ENCODE data around the gene THSD7B.

The THSD7B gene

DNA sequence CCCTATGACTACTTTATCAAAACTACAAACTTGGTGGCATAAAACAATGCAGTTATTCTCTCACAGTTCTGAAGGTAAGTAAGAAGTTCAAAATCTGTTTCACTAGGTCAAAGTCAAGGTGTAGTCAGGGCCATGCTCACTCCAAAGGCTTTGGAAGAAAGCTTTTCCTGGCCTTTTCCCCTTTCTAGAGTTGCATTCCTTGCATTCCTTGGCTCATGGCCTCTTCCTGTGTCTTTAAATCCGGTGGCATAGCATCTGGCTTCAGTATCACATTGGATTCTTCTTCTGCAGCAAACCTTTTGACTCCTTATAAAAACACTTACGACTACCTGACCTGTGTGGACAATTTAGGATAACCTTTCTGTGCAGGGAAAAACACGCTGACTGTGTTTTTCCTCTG is 655.4 kb downstream of the THSD7B start:
- H3K9me3 ChIP-seq (ENCODE audit: control insufficient read depth in 1 of 2, low read length in 2 of 2), result no peaks in the 10 kb centered on the region
- no peaks in the 10 kb centered on the region for H3K4me1 ChIP-seq (ENCODE audit: control insufficient read depth in 1 of 2, insufficient read depth in 2 of 2, low read length in 2 of 2)
- H3K4me3 ChIP-seq (ENCODE audit: low read depth in 1 of 2, low read length in 2 of 2), result no peak overlapping the region
- H3K9ac ChIP-seq (ENCODE audit: low read depth in 1 of 2, low read length in 2 of 2), result no peak overlapping the region
- no peaks in the 10 kb centered on the region for H3K36me3 ChIP-seq (ENCODE audit: control insufficient read depth in 1 of 2, insufficient read depth in 2 of 2, low read length in 2 of 2)
- H3K27ac ChIP-seq (ENCODE audit: low read depth, low read length), result no peak overlapping the region
- no peaks in the 10 kb centered on the region for H3K27me3 ChIP-seq (ENCODE audit: control insufficient read depth in 1 of 2, insufficient read depth in 2 of 2, low read length in 2 of 2)

DNA sequence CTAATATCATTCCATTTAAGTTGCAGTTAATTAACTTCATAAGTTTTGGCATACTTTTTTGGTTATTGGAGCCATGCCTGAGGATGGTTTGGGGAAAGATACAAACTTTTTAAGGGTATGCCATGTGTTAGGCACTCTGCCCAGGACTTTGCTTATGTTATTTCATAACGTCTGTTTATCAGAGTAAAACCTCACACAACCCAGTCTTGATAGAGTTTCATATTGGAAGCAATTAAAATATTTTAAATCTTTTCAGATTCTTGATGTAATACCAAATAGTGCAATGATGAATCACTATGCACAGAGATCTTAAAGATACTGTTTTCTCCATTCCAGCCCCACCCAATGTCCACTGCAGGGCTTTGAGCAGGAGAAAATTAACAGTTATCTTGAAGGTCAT is 669.8 kb downstream of the THSD7B start:
- no peak overlapping the region for H3K9ac ChIP-seq (ENCODE audit: low read depth in 1 of 2, low read length in 2 of 2)
- no peaks in the 10 kb centered on the region for H3K36me3 ChIP-seq (ENCODE audit: control insufficient read depth in 1 of 2, insufficient read depth in 2 of 2, low read length in 2 of 2)
- no peak overlapping the region for H3K27ac ChIP-seq (ENCODE audit: low read depth, low read length)
- H3K27me3 ChIP-seq (ENCODE audit: control insufficient read depth in 1 of 2, insufficient read depth in 2 of 2, low read length in 2 of 2), result no peaks in the 10 kb centered on the region
- no peak overlapping the region for H3K4me3 ChIP-seq (ENCODE audit: low read depth in 1 of 2, low read length in 2 of 2)
- H3K4me1 ChIP-seq (ENCODE audit: control insufficient read depth in 1 of 2, insufficient read depth in 2 of 2, low read length in 2 of 2), result no peaks in the 10 kb centered on the region
- no peaks in the 10 kb centered on the region for H3K9me3 ChIP-seq (ENCODE audit: control insufficient read depth in 1 of 2, low read length in 2 of 2)

DNA sequence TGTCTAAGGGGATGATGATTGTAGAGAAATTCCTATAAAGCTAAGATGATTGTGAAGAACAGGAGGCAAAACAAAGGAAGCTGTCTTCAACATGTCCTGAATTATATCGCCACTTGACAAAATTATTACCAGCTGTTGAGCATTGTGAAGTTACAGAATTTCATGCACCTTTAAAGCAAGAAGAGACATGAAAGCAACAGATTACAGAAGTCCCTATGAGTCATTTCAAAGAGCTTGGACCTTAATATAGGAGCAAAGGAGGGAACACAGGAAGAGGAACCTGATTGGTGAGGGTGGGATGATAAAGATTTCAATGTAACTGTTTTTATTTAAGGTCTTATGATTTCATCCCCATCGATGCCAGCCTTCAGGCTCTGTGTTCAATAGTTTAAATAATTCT is 672.0 kb downstream of the THSD7B start:
- Histone ChIP-seq H3K9me3 (ENCODE audit: control insufficient read depth in 1 of 2, low read length in 2 of 2) (no peaks in the 10 kb centered on the region), H3K4me3 (ENCODE audit: low read depth in 1 of 2, low read length in 2 of 2) (no peak overlapping the region), H3K27me3 (ENCODE audit: control insufficient read depth in 1 of 2, insufficient read depth in 2 of 2, low read length in 2 of 2) (no peaks in the 10 kb centered on the region), H3K27ac (ENCODE audit: low read depth, low read length) (no peak overlapping the region), H3K9ac (ENCODE audit: low read depth in 1 of 2, low read length in 2 of 2) (no peak overlapping the region), H3K4me1 (ENCODE audit: control insufficient read depth in 1 of 2, insufficient read depth in 2 of 2, low read length in 2 of 2) (no peaks in the 10 kb centered on the region), H3K36me3 (ENCODE audit: control insufficient read depth in 1 of 2, insufficient read depth in 2 of 2, low read length in 2 of 2) (no peaks in the 10 kb centered on the region)

DNA sequence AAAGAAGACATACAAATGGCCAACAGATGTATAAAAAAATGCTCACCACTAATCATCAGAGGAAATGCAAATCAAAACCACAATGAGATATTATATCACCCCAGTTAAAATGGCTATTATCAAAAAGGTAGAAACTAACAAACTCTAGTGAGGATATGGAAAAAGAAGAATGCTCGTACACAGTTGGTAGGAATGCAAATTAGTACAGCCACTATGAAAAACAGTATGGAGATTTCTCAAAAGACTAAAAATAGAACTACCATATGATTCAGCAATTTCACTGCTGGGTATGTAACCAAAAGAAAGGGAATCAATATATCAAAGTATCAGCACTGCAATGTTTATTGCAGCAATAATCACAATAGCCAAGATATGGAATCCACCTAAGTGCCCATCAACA is 679.6 kb downstream of the THSD7B start:
- Histone ChIP-seq H3K4me3 (ENCODE audit: low read depth in 1 of 2, low read length in 2 of 2) (no peak overlapping the region), H3K9ac (ENCODE audit: low read depth in 1 of 2, low read length in 2 of 2) (no peak overlapping the region), H3K4me1 (ENCODE audit: control insufficient read depth in 1 of 2, insufficient read depth in 2 of 2, low read length in 2 of 2) (no peaks in the 10 kb centered on the region), H3K36me3 (ENCODE audit: control insufficient read depth in 1 of 2, insufficient read depth in 2 of 2, low read length in 2 of 2) (no peaks in the 10 kb centered on the region), H3K9me3 (ENCODE audit: control insufficient read depth in 1 of 2, low read length in 2 of 2) (peaks cover 0 to 5% of the 10 kb centered on the region in 2 donors), H3K27me3 (ENCODE audit: control insufficient read depth in 1 of 2, insufficient read depth in 2 of 2, low read length in 2 of 2) (no peaks in the 10 kb centered on the region), H3K27ac (ENCODE audit: low read depth, low read length) (no peak overlapping the region)

DNA sequence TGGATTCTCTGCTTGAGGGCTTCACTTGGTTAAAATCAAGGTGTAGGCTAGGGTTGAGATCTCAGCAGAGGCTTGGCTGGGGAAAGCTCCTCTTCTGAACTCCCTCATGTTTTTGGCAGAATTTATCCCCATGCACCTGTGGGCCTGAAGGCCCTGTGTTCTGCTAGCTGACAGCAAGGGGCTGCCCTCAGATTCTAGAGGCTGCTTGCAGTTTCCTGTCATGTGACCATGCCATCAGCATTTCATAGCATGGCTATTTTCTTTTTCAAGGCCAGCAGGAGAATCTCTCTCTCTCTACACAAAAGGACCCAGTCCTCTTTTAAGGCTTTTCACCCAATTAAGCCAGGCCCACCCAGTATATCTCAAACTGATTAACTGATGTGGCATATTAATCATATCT is 684.1 kb downstream of the THSD7B start:
- H3K27me3 ChIP-seq (ENCODE audit: control insufficient read depth in 1 of 2, insufficient read depth in 2 of 2, low read length in 2 of 2), result no peaks in the 10 kb centered on the region
- H3K9ac ChIP-seq (ENCODE audit: low read depth in 1 of 2, low read length in 2 of 2), result no peak overlapping the region
- H3K4me1 ChIP-seq (ENCODE audit: control insufficient read depth in 1 of 2, insufficient read depth in 2 of 2, low read length in 2 of 2), result no peaks in the 10 kb centered on the region
- no peaks in the 10 kb centered on the region for H3K36me3 ChIP-seq (ENCODE audit: control insufficient read depth in 1 of 2, insufficient read depth in 2 of 2, low read length in 2 of 2)
- no peak overlapping the region for H3K4me3 ChIP-seq (ENCODE audit: low read depth in 1 of 2, low read length in 2 of 2)
- H3K9me3 ChIP-seq (ENCODE audit: control insufficient read depth in 1 of 2, low read length in 2 of 2), result peaks cover 0 to 5% of the 10 kb centered on the region in 2 donors
- H3K27ac ChIP-seq (ENCODE audit: low read depth, low read length), result no peak overlapping the region

DNA sequence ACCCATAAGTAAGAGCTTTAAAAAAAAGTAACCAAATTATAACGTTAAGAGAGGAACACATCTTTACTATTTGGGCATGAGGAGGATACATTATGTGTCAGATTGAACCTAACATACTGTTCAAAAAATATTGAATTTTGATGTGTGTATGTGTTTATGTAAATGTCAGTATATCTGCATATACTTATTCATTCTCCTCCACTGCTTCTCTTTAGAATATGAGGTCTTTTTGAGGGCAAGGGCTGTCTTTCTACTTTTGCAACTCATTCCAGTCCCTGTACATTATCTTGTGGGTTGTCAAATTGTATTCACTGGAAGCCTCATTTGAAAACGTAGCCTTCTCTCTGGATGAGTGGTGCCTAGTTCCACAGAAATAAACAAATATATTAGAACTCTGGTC is 689.5 kb downstream of the THSD7B start:
- Histone ChIP-seq H3K27ac (ENCODE audit: low read depth, low read length) (no peak overlapping the region), H3K27me3 (ENCODE audit: control insufficient read depth in 1 of 2, insufficient read depth in 2 of 2, low read length in 2 of 2) (no peaks in the 10 kb centered on the region), H3K36me3 (ENCODE audit: control insufficient read depth in 1 of 2, insufficient read depth in 2 of 2, low read length in 2 of 2) (no peaks in the 10 kb centered on the region), H3K9me3 (ENCODE audit: control insufficient read depth in 1 of 2, low read length in 2 of 2) (peaks cover 0 to under 1% of the 10 kb centered on the region in 2 donors), H3K9ac (ENCODE audit: low read depth in 1 of 2, low read length in 2 of 2) (no peak overlapping the region), H3K4me3 (ENCODE audit: low read depth in 1 of 2, low read length in 2 of 2) (no peak overlapping the region), H3K4me1 (ENCODE audit: control insufficient read depth in 1 of 2, insufficient read depth in 2 of 2, low read length in 2 of 2) (no peaks in the 10 kb centered on the region)

DNA sequence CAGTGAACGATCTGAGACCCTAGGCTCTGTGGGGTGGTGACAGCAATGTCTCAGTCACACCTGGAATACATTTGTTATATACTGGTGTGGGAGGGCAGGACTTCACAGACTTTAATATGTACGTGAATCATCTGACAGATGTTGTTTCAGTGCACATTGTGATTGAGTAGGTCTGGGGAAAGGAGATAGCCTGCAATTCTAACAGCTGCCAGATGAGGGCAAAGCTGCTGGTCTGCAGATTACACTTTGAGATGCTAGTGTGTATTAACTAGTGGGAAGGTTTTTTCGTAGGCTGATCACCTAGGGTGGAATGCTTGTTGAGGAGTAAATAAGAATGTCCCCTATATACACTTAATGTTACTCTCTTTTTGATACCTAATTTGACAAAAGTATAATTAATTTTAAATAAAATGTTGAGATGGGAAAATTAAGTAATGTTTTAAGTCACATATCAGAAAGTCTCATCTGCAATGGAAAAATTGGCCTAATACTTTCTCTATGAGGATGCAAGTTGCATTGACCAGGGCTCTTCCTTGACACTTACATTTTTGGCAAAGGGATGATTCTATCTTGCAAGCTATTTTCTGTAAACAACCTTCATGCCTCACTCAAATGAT is 702.0 kb downstream of the THSD7B start:
- no peaks in the 10 kb centered on the region for H3K27me3 ChIP-seq (ENCODE audit: control insufficient read depth in 1 of 2, insufficient read depth in 2 of 2, low read length in 2 of 2)
- no peak overlapping the region for H3K27ac ChIP-seq (ENCODE audit: low read depth, low read length)
- H3K4me1 ChIP-seq (ENCODE audit: control insufficient read depth in 1 of 2, insufficient read depth in 2 of 2, low read length in 2 of 2), result no peaks in the 10 kb centered on the region
- H3K4me3 ChIP-seq (ENCODE audit: low read depth in 1 of 2, low read length in 2 of 2), result no peak overlapping the region
- no peaks in the 10 kb centered on the region for H3K9me3 ChIP-seq (ENCODE audit: control insufficient read depth in 1 of 2, low read length in 2 of 2)
- H3K36me3 ChIP-seq (ENCODE audit: control insufficient read depth in 1 of 2, insufficient read depth in 2 of 2, low read length in 2 of 2), result no peaks in the 10 kb centered on the region
- no peak overlapping the region for H3K9ac ChIP-seq (ENCODE audit: low read depth in 1 of 2, low read length in 2 of 2)

DNA sequence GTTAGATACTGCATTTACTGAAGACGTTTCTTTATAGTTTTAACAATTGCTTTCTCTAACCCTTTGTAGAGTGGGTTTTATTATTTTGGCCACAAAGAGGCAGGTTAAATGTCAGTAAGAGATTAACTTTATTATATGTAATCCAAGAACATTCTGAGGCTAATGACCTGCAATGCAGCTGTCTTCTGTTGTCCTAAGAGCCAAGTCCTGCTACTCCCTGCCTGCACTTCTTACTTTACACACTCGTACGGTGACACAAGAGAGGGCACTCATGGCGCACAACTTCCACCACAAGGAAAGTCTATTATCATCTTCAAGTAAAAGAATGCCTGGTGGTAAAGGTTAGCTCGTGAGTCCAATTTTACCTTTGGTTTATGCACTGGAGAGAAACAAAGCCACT is 727.9 kb downstream of the THSD7B start:
- Histone ChIP-seq H3K27ac (ENCODE audit: low read depth, low read length) (no peak overlapping the region), H3K9me3 (ENCODE audit: control insufficient read depth in 1 of 2, low read length in 2 of 2) (no peaks in the 10 kb centered on the region), H3K4me3 (ENCODE audit: low read depth in 1 of 2, low read length in 2 of 2) (no peak overlapping the region), H3K4me1 (ENCODE audit: control insufficient read depth in 1 of 2, insufficient read depth in 2 of 2, low read length in 2 of 2) (no peaks in the 10 kb centered on the region), H3K27me3 (ENCODE audit: control insufficient read depth in 1 of 2, insufficient read depth in 2 of 2, low read length in 2 of 2) (no peaks in the 10 kb centered on the region), H3K36me3 (ENCODE audit: control insufficient read depth in 1 of 2, insufficient read depth in 2 of 2, low read length in 2 of 2) (no peaks in the 10 kb centered on the region), H3K9ac (ENCODE audit: low read depth in 1 of 2, low read length in 2 of 2) (no peak overlapping the region)

DNA sequence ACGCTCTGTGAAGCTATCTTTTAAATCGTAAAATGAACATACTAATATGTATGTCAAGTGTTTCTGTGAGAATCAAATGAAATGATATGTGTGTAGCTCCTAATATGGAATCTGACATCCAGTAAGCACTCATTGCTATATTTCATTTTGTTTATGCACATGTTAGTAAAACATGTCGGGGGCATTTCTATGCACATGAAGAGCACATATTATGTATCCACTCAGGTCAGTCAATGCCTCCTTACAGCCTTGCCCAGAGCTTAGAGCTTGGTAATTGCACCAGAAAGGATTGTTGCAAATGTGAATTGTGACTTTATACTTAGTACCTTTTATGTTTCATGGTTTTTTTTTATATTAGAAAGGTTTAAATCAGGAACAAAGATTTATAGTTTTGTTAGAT is 735.3 kb downstream of the THSD7B start:
- H3K27ac ChIP-seq (ENCODE audit: low read depth, low read length), result no peak overlapping the region
- no peaks in the 10 kb centered on the region for H3K9me3 ChIP-seq (ENCODE audit: control insufficient read depth in 1 of 2, low read length in 2 of 2)
- H3K27me3 ChIP-seq (ENCODE audit: control insufficient read depth in 1 of 2, insufficient read depth in 2 of 2, low read length in 2 of 2), result no peaks in the 10 kb centered on the region
- H3K4me3 ChIP-seq (ENCODE audit: low read depth in 1 of 2, low read length in 2 of 2), result no peak overlapping the region
- H3K9ac ChIP-seq (ENCODE audit: low read depth in 1 of 2, low read length in 2 of 2), result no peak overlapping the region
- H3K4me1 ChIP-seq (ENCODE audit: control insufficient read depth in 1 of 2, insufficient read depth in 2 of 2, low read length in 2 of 2), result no peaks in the 10 kb centered on the region
- H3K36me3 ChIP-seq (ENCODE audit: control insufficient read depth in 1 of 2, insufficient read depth in 2 of 2, low read length in 2 of 2), result no peaks in the 10 kb centered on the region

DNA sequence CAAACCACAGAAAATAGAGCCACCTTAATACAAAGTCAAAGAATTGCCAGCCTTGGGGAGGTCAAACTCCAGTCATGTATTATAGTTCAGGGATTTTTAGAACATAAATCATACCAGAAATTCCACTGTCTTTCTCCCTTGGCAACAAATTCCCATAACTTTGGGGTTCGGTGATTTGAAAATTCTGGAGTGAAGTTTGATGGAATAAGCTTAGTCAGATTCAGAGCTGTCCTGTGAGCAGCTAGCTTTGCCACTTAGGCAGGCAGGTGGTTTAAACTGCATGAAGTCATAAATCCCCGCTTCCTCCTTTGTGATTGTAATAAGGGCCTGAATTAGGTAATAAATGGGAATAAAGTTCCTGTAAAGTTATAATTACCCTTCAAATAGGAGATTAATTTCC is 741.9 kb downstream of the THSD7B start:
- no peaks in the 10 kb centered on the region for H3K27me3 ChIP-seq (ENCODE audit: control insufficient read depth in 1 of 2, insufficient read depth in 2 of 2, low read length in 2 of 2)
- H3K36me3 ChIP-seq (ENCODE audit: control insufficient read depth in 1 of 2, insufficient read depth in 2 of 2, low read length in 2 of 2), result no peaks in the 10 kb centered on the region
- peaks cover 0 to 4% of the 10 kb centered on the region in 2 donors for H3K9me3 ChIP-seq (ENCODE audit: control insufficient read depth in 1 of 2, low read length in 2 of 2)
- no peak overlapping the region for H3K9ac ChIP-seq (ENCODE audit: low read depth in 1 of 2, low read length in 2 of 2)
- no peak overlapping the region for H3K4me3 ChIP-seq (ENCODE audit: low read depth in 1 of 2, low read length in 2 of 2)
- H3K27ac ChIP-seq (ENCODE audit: low read depth, low read length), result no peak overlapping the region
- no peaks in the 10 kb centered on the region for H3K4me1 ChIP-seq (ENCODE audit: control insufficient read depth in 1 of 2, insufficient read depth in 2 of 2, low read length in 2 of 2)

Data from duodenal mucosa (tissue), 2 donors.